CD14-positive monocyte (primary cell): ENCODE results near the gene CACNA1H. TPM values are rescaled to one million over a fixed set of nuclear protein-coding genes. Genes with fewer than 3 reads are reported as not detected.
"Not testable (repeated sequence)": the region's sequence is repeated elsewhere in the genome, so short reads cannot be mapped to it uniquely, and the experiment has no call there.

Experiments
- DNase-seq, 3 donors: peaks; one replicate each; pipeline ENCODE4 v3.0.0-alpha.2; 2011 to 2022
- H2AFZ ChIP-seq: 2 replicates; pipeline ENCODE4 v1.6.0; 2012; ENCODE audit warnings: mild to moderate bottlenecking, low read depth, low read length, inconsistent platforms; ENCODE audit not compliant: insufficient read depth, poor library complexity, severe bottlenecking
- H3K27ac ChIP-seq, 2 donors: 1 replicate in 1 of 2; 2 replicates in 1 of 2; pipeline ENCODE4 v1.5.1; 2012 to 2013; ENCODE audit warnings: low read length in 2 of 2, control low read depth in 1 of 2, inconsistent platforms in 1 of 2, low read depth in 1 of 2, mild to moderate bottlenecking in 1 of 2
- H3K27me3 ChIP-seq, 2 donors: one replicate each; pipeline versions ENCODE4 v1.6.0 to v1.6.1; 2011 to 2013; ENCODE audit warnings: low read length in 2 of 2; ENCODE audit not compliant: control insufficient read depth in 2 of 2, insufficient read depth in 2 of 2
- H3K36me3 ChIP-seq, 2 donors: replicated peaks in 1 of 2; 1 replicate in 1 of 2; 2 replicates in 1 of 2; pipeline versions ENCODE4 v1.5.1 to v1.6.1; 2012 to 2013; ENCODE audit warnings: low read length in 2 of 2, control low read depth in 1 of 2, inconsistent platforms in 1 of 2, mild to moderate bottlenecking in 1 of 2; ENCODE audit not compliant: insufficient read depth in 2 of 2, control insufficient read depth in 1 of 2
- H3K4me1 ChIP-seq, 2 donors: 1 replicate in 1 of 2; 2 replicates in 1 of 2; pipeline versions ENCODE4 v1.5.1 to v1.6.1; 2012 to 2013; ENCODE audit warnings: low read length in 2 of 2, control low read depth in 1 of 2, inconsistent platforms in 1 of 2, mild to moderate bottlenecking in 1 of 2, moderate library complexity in 1 of 2; ENCODE audit not compliant: insufficient read depth in 2 of 2, control insufficient read depth in 1 of 2
- H3K4me2 ChIP-seq: replicated peaks from 2 replicates; pipeline ENCODE3; 2012; ENCODE audit warnings: low read length, moderate library complexity, mild to moderate bottlenecking; ENCODE audit not compliant: poor library complexity, severe bottlenecking; ENCODE audit errors: extremely low read depth
- H3K4me3 ChIP-seq, 3 experiments: fragments of 200-600 bp in 1 of 3; sonication (generic) in 1 of 3; replicated peaks in 1 of 3; 1 replicate in 2 of 3; 2 replicates in 1 of 3; pipeline ENCODE4 v1.5.1; 2011 to 2013; ENCODE audit warnings: low read length in 3 of 3, mild to moderate bottlenecking in 3 of 3, control low read depth in 2 of 3, low read depth in 2 of 3, inconsistent platforms in 1 of 3, moderate library complexity in 1 of 3
- H3K79me2 ChIP-seq: 2 replicates; pipeline ENCODE4 v1.6.0; 2012; ENCODE audit warnings: mild to moderate bottlenecking, control low read depth, inconsistent platforms, low read length, moderate library complexity; ENCODE audit not compliant: insufficient read depth
- H3K9ac ChIP-seq: 2 replicates; pipeline ENCODE4 v1.6.0; 2017; ENCODE audit warnings: low read length, mild to moderate bottlenecking; ENCODE audit not compliant: insufficient read depth, poor library complexity, severe bottlenecking
- H3K9me3 ChIP-seq, 2 donors: replicated peaks in 1 of 2; 1 replicate in 1 of 2; 2 replicates in 1 of 2; pipeline versions ENCODE4 v1.5.1 to v1.6.1; 2012 to 2013; ENCODE audit warnings: low read length in 2 of 2, control low read depth in 1 of 2; ENCODE audit not compliant: control insufficient read depth in 1 of 2, insufficient read depth in 1 of 2
- H4K20me1 ChIP-seq: 2 replicates; pipeline ENCODE4 v1.6.0; 2012; ENCODE audit warnings: mild to moderate bottlenecking, low read length, control low read depth, moderate library complexity; ENCODE audit not compliant: insufficient read depth
- H3K27ac Mint-ChIP-seq, 7 donors: one replicate each; pipeline ENCODE4 v1.8.0; 2020; ENCODE audit warnings: mild to moderate bottlenecking in 7 of 7, mixed read lengths in 7 of 7, moderate library complexity in 6 of 7, inconsistent platforms in 2 of 7
- H3K27me3 Mint-ChIP-seq, 3 donors: one replicate each; pipeline ENCODE4 v1.8.0; 2021 to 2022; ENCODE audit warnings: low read depth in 3 of 3, mild to moderate bottlenecking in 3 of 3, mixed read lengths in 3 of 3, moderate library complexity in 3 of 3, inconsistent platforms in 1 of 3
- H3K36me3 Mint-ChIP-seq, 2 donors: one replicate each; pipeline ENCODE4 v1.8.0; 2020; ENCODE audit warnings: mixed read lengths in 2 of 2, inconsistent platforms in 1 of 2, mild to moderate bottlenecking in 1 of 2
- H3K4me1 Mint-ChIP-seq: one replicate; pipeline ENCODE4 v1.8.0; 2020; ENCODE audit warnings: mild to moderate bottlenecking, mixed read lengths
- H3K4me3 Mint-ChIP-seq, 2 donors: one replicate each; pipeline ENCODE4 v1.8.0; 2020; ENCODE audit warnings: mild to moderate bottlenecking in 2 of 2, mixed read lengths in 2 of 2, moderate library complexity in 1 of 2
- H3K9me3 Mint-ChIP-seq, 7 donors: one replicate each; pipeline ENCODE4 v1.8.0; 2020 to 2022; ENCODE audit warnings: mixed read lengths in 7 of 7, mild to moderate bottlenecking in 6 of 7, moderate library complexity in 6 of 7, inconsistent platforms in 2 of 7
- WGBS: methylation state at CpG from one replicate; pipeline ENCODE4 v1.1.5; 2013; ENCODE audit warnings: missing lambda C conversion rate; ENCODE audit not compliant: insufficient coverage; 5-methylcytosine and 5-hydroxymethylcytosine counted together
- intact Hi-C, 2 donors: fragments of 100-400 bp; cut with micrococcal nuclease; formaldehyde crosslinking; loops; one replicate each; pipeline versions ENCODE4 v1.15.0 to v1.15.1; 2023
- polyA plus RNA-seq, 3 donors: library from polyadenylated mRNA; depleted of rRNA in 1 of 3; unstranded in 2 of 3; stranded (reverse) in 1 of 3; fragments of 300-500 nt in 2 of 3; fragments of >200 nt in 1 of 3; fragmentation: Illumina TruSeq in 2 of 3; gene quantifications; 1 replicate in 2 of 3; 2 replicates in 1 of 3; pipeline ENCODE4 v1.2.3, GENCODE V29; 2012 to 2021

CACNA1H gene
- polyA plus RNA-seq, 3 donors, result not detected

DNA sequence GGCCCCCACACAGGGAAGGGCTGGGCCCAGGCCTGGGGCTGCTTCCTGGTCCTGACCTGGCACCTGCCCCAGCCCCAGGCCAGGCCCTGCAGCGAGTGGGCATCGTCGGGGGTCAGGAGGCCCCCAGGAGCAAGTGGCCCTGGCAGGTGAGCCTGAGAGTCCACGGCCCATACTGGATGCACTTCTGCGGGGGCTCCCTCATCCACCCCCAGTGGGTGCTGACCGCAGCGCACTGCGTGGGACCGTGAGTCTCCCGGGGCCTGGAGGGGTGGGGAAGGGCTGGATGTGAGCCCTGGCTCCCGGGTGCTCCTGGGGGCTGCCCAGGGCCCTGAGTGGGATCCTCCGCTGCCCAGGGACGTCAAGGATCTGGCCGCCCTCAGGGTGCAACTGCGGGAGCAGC, 88.2 kb downstream of the CACNA1H start:
- H3K79me2 ChIP-seq, H3K4me3 Mint-ChIP-seq, intact Hi-C loops, H3K9me3 Mint-ChIP-seq, H3K27ac Mint-ChIP-seq, DNase-seq, H3K27me3 ChIP-seq, H3K36me3 Mint-ChIP-seq, H3K36me3 ChIP-seq, H3K27me3 Mint-ChIP-seq, H2AFZ ChIP-seq, H3K9ac ChIP-seq, H3K4me3 ChIP-seq, H3K4me2 ChIP-seq, H3K27ac ChIP-seq, H3K9me3 ChIP-seq, H4K20me1 ChIP-seq: not testable (repeated sequence)
- H3K4me1 Mint-ChIP-seq, result peaks cover 12% of the 10 kb centered on the region
- H3K4me1 ChIP-seq, result peaks cover 12 to 16% of the 10 kb centered on the region in 2 donors
- no CpG with 5 or more reads among the region's 15 CpGs for WGBS

DNA sequence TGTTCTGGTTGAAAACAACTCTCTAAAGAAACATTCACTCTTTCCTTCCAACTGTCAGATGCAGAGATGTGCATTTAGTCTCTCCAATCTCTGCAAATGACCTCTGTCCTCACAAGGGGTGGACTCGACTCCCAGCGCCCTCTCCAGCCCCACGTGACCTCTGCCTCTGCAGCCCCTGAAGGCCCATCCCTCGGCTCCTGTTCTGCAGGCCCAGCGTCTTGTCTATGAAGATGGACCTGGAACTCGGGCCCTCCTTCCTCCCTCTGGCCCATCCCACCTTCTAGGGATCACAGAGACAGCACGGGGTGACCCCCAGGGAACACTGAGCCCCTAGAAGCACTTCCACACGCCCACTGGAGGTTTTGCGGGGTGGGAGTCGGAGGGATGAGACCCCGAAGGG, 90.5 kb downstream of the CACNA1H start:
- H3K9me3 Mint-ChIP-seq, H3K9me3 ChIP-seq, H3K79me2 ChIP-seq, H3K4me3 Mint-ChIP-seq, H3K27me3 ChIP-seq, DNase-seq, H3K4me3 ChIP-seq, intact Hi-C loops, H3K4me2 ChIP-seq, H4K20me1 ChIP-seq, H3K36me3 Mint-ChIP-seq, H2AFZ ChIP-seq, H3K27ac ChIP-seq, H3K36me3 ChIP-seq, H3K27ac Mint-ChIP-seq, H3K9ac ChIP-seq: not testable (repeated sequence)
- Mint-ChIP-seq H3K4me1 (peaks cover 26% of the 10 kb centered on the region), H3K27me3 (peaks cover 0 to 14% (median 11%) of the 10 kb centered on the region in 3 donors)
- H3K4me1 ChIP-seq, result peaks cover 22 to 23% of the 10 kb centered on the region in 2 donors
- WGBS, result 81% methylated on average over 4 of the region's 11 CpGs

DNA sequence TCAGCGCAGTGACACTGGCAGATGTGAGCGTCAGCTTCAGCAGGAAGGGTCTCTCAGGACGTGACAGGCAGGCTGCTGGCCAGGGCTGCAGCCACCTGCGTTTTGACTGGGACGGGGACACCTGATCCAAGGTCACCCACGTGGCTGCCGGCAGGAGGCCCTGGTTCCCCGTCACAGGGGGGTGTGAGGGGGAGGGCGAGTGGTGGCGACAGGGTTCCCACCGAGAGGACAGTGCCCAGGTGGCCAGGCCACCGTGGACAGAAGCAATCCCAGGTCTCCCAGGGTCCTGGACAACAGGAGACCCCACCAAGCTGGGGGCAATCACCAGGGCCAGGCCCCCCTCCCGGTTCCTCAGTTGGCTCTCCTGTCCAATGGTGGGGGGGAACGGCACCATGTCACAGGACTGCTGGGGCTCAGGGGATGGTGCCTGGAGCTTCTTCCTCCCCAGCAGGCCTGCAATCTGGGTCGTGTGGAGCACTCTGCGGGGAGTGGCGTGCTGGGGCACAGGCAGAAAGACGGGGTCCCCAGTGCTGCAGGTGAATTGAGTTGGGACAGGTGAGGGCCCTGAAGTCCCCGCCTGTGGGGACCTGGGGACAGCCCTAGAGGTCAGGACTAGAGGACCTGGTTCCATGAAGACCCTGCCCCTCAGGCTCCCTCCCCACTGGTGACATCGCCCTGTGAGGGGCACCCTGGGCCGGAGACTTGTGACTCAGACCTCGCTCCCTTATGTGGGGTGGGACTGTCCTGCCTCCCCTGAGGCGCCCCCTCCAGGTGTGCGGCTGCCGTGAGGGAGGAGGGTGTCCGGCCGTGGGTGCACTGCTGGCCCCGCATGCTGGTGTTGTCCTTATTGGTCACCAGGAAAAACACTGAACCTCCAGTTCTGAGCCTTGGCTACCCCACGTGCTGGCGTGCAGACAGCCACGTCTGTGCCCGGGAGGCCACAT, 91.3 kb downstream of the CACNA1H start:
- H4K20me1 ChIP-seq, H3K4me2 ChIP-seq, H3K4me3 Mint-ChIP-seq, H3K79me2 ChIP-seq, H3K36me3 ChIP-seq, H3K9me3 ChIP-seq, H2AFZ ChIP-seq, intact Hi-C loops, H3K27ac ChIP-seq, H3K9ac ChIP-seq, H3K9me3 Mint-ChIP-seq, H3K27ac Mint-ChIP-seq, H3K36me3 Mint-ChIP-seq, H3K4me3 ChIP-seq, H3K27me3 ChIP-seq: not testable (repeated sequence)
- WGBS, result 66% methylated on average over 7 of the region's 32 CpGs
- Mint-ChIP-seq H3K27me3 (peaks cover 0 to 12% (median 10%) of the 10 kb centered on the region in 3 donors), H3K4me1 (peaks cover 26% of the 10 kb centered on the region)
- DNase-seq, result peak in 1 of 3 donors; percentile 21
- H3K4me1 ChIP-seq, result peaks cover 22 to 23% of the 10 kb centered on the region in 2 donors
